NCI-H146 treated with DMSO at 0.1 percent for 48 hours (cell line): Measurements from ENCODE around the gene TMED1.

ENCODE experiments used
- DNase-seq: peaks from one replicate; lab custom pipeline; 2025; ENCODE audit not compliant: unreplicated experiment; lab: John Stamatoyannopoulos, UW

The TMED1 gene

DNA sequence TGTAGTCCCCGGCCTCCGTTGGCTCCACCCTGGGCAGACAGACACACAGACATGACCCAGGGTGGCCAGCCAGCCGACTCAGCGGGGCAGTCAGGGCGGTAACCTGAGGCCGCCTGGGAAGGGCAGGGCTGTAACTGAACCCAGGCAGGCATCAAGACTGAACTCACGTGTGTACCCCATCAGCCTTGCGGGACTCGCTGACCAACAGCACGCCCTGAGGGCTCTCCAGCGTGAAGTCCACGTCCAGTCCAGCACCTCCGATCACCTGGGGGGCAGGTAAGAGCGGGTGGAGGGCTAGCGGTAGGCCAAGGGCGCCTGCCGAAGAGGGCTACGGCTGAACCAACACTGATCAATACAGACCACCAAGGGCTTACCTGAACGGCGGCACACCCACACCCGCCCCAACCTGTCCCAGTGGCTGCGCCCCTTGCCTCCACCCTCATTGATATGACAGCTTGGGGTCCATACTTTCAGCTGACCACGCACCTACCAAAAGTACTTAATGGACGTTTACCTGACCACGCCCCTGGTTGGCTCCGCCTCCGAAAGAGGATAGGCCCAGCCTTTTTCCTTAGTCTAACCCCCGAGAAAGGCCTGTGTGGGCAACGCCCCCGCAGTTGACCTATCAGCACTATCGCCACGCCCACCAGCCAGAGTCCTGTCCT, 791 bp downstream of the TMED1 start:
- no peak for DNase-seq

DNA sequence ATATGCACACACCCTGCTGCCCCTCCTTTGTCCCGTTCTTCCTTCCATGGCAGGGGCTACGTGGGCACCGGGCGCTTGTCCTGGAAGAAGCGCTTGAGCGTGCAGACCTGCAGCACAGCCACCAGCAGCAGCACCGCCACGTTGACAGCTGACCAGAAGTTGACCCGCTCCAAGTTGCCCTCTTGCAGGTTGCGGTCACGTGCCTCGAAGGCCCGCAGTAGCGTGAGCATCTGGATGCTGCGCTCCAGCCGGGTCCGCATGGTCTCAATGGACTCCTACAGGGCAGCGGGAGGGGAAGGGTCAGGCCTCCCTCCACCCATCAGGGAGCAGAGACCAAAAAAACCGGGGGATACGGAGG, 3.1 kb downstream of the TMED1 start:
- no peak for DNase-seq

GRCh38 chr19:10831987-10832938, 3.7 kb downstream of the TMED1 start:
- no peak for DNase-seq

- DNase-seq = no peak
Measured at GRCh38 chr19:10830931-10831779, 4.9 kb downstream of the TMED1 start.

- no peak for DNase-seq
Measured at GRCh38 chr19:10830370-10830769, 5.6 kb downstream of the TMED1 start.

DNA sequence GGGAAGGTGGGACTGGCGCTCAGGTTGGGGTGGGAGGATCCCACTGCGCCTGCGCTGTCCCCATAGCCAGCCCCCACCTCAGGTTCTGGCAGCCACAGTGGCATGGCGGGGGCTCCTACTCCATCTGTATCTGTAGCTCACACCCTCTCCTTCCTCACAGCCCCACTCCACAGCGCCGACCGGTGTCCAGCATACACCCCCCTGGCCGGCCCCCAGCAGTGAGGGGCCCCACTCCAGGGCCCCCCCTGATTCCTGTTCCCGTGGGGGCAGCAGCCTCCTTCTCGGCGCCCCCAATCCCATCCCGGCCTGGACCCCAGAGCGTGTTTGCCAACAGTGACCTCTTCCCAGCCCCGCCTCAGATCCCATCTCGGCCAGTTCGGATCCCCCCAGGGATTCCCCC, 6.0 kb downstream of the TMED1 start:
- no peak for DNase-seq

- no peak for DNase-seq
Measured at GRCh38 chr19:10828981-10829821, 6.8 kb downstream of the TMED1 start.

GRCh38 chr19:10826846-10827245, 9.2 kb downstream of the TMED1 start:
- no peak for DNase-seq

- DNase-seq = no peak
Measured at GRCh38 chr19:10826231-10826630, 9.8 kb downstream of the TMED1 start.

- DNase-seq = no peak
Measured at GRCh38 chr19:10823690-10824089, 12.3 kb downstream of the TMED1 start.

- no peak for DNase-seq
Measured at GRCh38 chr19:10820173-10820572, 15.8 kb downstream of the TMED1 start.

GRCh38 chr19:10819124-10820060, 16.6 kb downstream of the TMED1 start:
- DNase-seq = no peak

GRCh38 chr19:10818301-10819123, 17.5 kb downstream of the TMED1 start:
- DNase-seq = no peak

DNA sequence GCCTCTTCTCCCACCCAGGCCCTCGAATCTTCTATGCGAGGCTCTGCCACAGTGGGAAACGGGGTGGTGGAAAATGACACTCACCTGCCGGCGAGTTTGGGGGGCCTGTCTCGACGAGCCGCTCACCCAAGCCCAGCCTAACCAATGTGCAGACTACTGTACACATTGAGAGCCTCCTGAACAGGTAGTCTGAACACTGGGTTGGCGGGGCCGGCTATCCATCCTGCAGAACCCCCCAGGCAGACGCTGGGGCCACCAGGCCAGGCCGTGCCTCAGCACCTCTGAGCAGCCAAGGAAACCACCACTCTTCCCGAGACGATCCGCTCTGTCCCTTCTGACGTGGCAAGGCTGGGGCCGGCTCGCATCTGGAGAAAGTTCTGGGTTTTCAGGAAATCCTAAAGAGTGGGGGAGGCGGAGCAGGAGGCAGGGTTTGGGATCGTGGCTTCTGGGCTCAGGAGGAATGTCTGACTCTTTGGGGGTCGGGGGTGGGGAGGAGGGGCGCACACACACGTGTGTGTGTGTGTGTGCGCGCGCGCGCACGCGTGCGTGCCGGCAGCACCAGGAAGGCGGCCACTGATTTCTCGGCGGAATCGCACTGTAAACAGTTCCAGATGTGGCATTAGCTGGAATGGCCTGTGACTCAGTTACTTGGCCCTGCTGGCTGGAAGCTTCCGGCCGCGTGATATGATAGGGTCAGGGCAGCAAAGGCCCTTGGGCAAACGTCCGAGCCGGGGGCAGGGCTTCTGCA, 18.5 kb downstream of the TMED1 start:
- DNase-seq = no peak

DNA sequence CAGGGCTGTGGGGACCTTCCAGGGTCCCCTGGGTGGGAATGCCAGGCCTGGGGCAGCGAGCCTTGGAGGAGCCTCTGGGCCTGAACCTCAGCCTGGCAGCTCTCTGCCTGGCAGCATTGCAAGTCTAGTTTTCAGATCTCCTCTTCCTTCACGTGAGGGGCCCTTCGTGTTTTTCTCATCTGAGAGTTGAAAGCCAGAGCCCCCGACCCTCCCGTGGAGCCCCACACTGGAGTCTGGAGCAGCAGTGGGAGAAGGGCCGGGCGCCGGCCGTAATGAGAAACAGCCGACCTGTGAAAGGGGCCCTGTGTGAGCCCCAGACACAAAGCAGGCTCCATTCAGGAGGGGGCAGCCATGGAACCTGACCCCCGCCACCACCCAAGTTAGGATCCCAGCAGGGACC, 19.3 kb downstream of the TMED1 start:
- no peak for DNase-seq

GRCh38 chr19:10815969-10816644, 19.9 kb downstream of the TMED1 start:
- DNase-seq = no peak

DNA sequence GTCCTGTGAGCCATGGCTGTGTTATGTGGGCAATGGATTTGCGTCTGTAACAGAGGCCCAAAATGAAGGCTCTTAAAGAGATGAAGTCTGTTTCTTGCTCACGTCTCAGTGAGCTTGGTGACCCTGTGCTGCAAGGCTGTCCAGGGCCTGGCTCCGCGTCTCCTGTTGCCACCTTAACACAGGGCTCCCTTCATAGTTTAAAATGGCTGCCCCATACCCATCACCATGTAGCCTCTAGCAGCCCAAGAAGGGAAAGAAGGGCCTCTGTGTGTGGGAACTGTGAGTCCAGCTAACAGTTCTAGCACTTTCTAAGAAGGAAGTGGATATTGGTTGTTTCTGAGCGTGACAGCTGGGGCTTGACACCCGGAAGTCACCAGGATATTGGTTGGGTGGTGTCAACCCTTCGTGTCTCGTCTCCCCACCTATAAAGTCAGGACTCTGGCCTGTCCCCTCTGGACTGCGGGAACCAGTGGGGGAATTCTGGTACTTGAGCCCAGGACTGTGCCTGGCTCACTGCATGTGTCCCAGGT, 20.9 kb downstream of the TMED1 start:
- no peak for DNase-seq
